Posterior vena cava (tissue), 2 donors: ENCODE measurements around the gene C3. TPM values are rescaled to one million over a fixed set of nuclear protein-coding genes. Genes with fewer than 3 reads are reported as not detected.
"Not testable (repeated sequence)": the region's sequence is repeated elsewhere in the genome, so short reads cannot be mapped to it uniquely, and the experiment has no call there.

Experiments used
- DNase-seq: peaks from one replicate; pipeline ENCODE4 v3.0.0-alpha.2; 2020; ENCODE audit warnings: low spot score
- intact Hi-C, 2 donors: fragments of 100-400 bp; cut with DNase I; formaldehyde crosslinking; loops; one replicate each; pipeline versions ENCODE4 v1.14.1 to v1.14.2; 2022 to 2023
- total RNA-seq, 2 donors: library from RNA; stranded (reverse); fragmentation: NEBNext Ultra II Directional; extraction: Animal tissue kit (Norgen Biotek cat#: 25700); gene quantifications; one replicate each; pipeline ENCODE4 v1.2.1, GENCODE V29; 2021
- donor health status: DM: yes; HTN: yes; CAD: no.
- donor health status: DM: yes; HTN: yes; CAD: no.

The C3 gene
- total RNA-seq, 2 donors from 2014 or later, result 929 to 2,763 TPM

GRCh38 chr19:6750062-6750461, 29.6 kb upstream of the C3 start:
- intact Hi-C loops, result no loop called here
- no peak for DNase-seq

GRCh38 chr19:6748543-6748942, 28.1 kb upstream of the C3 start:
- intact Hi-C loops, DNase-seq: not testable (repeated sequence)

- no peak for DNase-seq
- intact Hi-C loops, result no loop called here
Measured at GRCh38 chr19:6745965-6746364, 25.5 kb upstream of the C3 start.

- DNase-seq, result peak; percentile 95
- intact Hi-C loops, result no loop called here
Measured at GRCh38 chr19:6744381-6745301, 24.2 kb upstream of the C3 start.

GRCh38 chr19:6743714-6744380, 23.4 kb upstream of the C3 start:
- intact Hi-C loops, result no loop called here
- peak; percentile 49 for DNase-seq

GRCh38 chr19:6743066-6743465, 22.6 kb upstream of the C3 start:
- intact Hi-C loops, result no loop called here

GRCh38 chr19:6740589-6741343, 20.3 kb upstream of the C3 start:
- DNase-seq, result peak; percentile 91
- intact Hi-C loops, result no loop called here

More at GRCh38 chr19:6743066-6743465, 22.6 kb upstream of the C3 start:
- DNase-seq, result no peak

GRCh38 chr19:6739883-6740588, 19.6 kb upstream of the C3 start:
- intact Hi-C loops, result no loop called here
- no peak for DNase-seq

- intact Hi-C loops, result no loop called here
- peak; percentile 96 for DNase-seq
Measured at GRCh38 chr19:6739390-6739882, 19.0 kb upstream of the C3 start, which contains the start of gene TRIP10. TSS of gene TRIP10 (plus strand) at chr19:6739680. CDS start at chr19:6739762, 82 bp downstream.

GRCh38 chr19:6738787-6739389, 18.4 kb upstream of the C3 start:
- DNase-seq, result no peak
- intact Hi-C loops, result loop anchor here in 1 of 2 donors (1.0 kb wide), 1 partner anchor 19 kb away; no protein-coding TSS in a partner anchor

GRCh38 chr19:6737873-6738786, 17.7 kb upstream of the C3 start:
- DNase-seq, result peak; percentile 96
- intact Hi-C loops, result loop anchor here in 1 of 2 donors (1.0 kb wide), 1 partner anchor 20 kb away; no protein-coding TSS in a partner anchor

- DNase-seq, result peak; percentile 100
- intact Hi-C loops, result no loop called here
Measured at GRCh38 chr19:6737284-6737872, 16.9 kb upstream of the C3 start, which contains the start of gene GPR108. TSS of gene GPR108 (minus strand) at chr19:6737580. CDS start at chr19:6737576, 4 bp downstream.

- intact Hi-C loops, result no loop called here
Measured at GRCh38 chr19:6736917-6737283, 16.4 kb upstream of the C3 start.

GRCh38 chr19:6736169-6736916, 15.9 kb upstream of the C3 start:
- intact Hi-C loops, result no loop called here
- DNase-seq, result peak; percentile 94

More at GRCh38 chr19:6736917-6737283, 16.4 kb upstream of the C3 start:
- no peak for DNase-seq

GRCh38 chr19:6735181-6735911, 14.9 kb upstream of the C3 start:
- intact Hi-C loops, result no loop called here
- DNase-seq, result no peak
